GM12873 (cell line): ENCODE measurements around the gene TMEM106A.

Source experiments
- TF ChIP-seq, protein P1 (sequence below): IDR thresholded peaks from 2 replicates; pipeline ENCODE4 v1.5.1; 2012; ENCODE audit warnings: low read depth, mild to moderate bottlenecking, moderate library complexity, low read length, control low read depth; ENCODE audit not compliant: insufficient read depth; ENCODE audit errors: missing control alignments

Gene TMEM106A

GRCh38 chr17:43175213-43176118 is 36.2 kb upstream of the TMEM106A start:
- TF ChIP-seq, protein P1, sequence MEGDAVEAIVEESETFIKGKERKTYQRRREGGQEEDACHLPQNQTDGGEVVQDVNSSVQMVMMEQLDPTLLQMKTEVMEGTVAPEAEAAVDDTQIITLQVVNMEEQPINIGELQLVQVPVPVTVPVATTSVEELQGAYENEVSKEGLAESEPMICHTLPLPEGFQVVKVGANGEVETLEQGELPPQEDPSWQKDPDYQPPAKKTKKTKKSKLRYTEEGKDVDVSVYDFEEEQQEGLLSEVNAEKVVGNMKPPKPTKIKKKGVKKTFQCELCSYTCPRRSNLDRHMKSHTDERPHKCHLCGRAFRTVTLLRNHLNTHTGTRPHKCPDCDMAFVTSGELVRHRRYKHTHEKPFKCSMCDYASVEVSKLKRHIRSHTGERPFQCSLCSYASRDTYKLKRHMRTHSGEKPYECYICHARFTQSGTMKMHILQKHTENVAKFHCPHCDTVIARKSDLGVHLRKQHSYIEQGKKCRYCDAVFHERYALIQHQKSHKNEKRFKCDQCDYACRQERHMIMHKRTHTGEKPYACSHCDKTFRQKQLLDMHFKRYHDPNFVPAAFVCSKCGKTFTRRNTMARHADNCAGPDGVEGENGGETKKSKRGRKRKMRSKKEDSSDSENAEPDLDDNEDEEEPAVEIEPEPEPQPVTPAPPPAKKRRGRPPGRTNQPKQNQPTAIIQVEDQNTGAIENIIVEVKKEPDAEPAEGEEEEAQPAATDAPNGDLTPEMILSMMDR, result no peak

DNA sequence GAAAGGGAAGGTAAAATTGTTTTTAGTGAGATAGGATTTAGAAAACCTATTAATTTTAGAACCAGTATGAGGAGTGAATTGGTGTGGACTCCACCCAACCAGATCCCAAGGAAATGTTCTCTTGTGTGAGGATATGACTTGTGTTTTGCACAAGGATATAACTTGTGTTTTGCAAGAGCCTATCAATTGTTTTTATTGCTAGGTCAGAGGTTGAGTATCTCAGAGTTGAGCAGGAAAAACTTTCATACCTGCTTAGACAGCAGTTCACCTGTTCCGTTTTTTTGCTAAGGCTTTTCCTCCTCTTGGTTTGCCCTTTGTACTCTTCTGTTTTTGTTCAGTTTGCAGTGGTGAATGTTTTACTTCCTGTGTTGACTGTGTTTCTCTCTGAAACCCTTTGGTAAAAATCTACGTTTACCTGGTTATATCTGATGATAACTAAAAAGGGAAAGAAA is 35.5 kb upstream of the TMEM106A start:
- TF ChIP-seq, protein P1, result no peak

- TF ChIP-seq, protein P1, result no peak
These were observed 27.8 kb upstream of the TMEM106A start for GRCh38 chr17:43183921-43184320.

GRCh38 chr17:43193251-43193650 is 18.4 kb upstream of the TMEM106A start:
- TF ChIP-seq, protein P1, result no peak

DNA sequence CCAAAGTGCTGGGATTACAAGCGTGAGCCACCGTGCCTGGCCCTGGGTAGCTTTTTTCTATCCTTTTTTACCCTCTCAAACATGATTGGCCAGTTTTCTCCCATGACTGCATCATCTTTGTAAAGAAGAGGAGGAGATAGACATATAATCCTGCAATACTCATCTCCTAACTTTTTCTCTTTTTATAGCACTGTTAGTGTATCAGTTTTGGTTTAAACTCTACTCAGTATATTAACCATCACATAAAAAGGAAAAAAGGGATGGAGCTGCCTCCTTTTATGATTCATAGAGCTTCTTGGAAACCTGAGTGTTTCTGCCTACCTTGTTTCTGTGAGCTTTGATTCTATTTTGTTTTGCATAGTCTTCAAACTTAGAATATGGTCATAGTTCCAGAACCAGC is 12.0 kb upstream of the TMEM106A start:
- TF ChIP-seq, protein P1, result no peak

DNA sequence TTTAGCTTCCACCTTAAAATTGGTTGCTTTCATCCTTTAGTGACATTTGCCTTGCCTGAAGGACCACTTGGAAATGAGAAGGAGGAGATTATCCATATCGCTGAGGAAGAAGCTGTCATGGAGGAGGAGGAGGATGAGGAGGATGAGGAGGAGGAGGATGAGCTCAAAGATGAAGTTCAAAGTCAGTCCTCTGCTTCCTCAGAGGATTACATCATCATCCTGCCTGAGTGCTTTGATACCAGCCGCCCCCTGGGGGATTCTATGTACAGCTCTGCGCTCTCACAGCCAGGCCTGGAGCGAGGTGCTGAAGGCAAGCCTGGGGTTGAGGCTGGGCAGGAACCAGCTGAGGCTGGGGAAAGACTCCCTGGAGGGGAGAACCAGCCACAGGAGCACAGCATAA is 11.5 kb upstream of the TMEM106A start:
- TF ChIP-seq, protein P1, result no peak

DNA sequence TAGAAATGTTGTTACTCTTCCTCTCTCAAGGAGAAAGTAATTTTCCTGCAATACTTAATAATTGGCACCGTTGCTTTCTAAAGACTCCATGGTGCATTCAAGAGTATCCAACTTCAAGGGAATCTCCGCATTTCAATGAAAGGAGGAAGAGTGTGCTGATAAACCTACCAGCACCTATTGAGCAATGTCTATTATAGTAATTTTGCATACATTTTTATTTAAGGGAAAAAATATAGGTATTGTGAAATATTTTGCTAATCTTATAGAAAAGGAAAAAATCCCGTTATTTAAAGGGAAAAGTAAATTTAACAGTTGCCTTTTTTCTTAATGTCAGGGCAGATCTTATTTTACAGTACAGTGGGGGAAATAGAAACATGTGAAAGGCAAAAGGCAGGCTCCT is 1.1 kb upstream of the TMEM106A start:
- TF ChIP-seq, protein P1, result no peak
